Measurements from ENCODE around the gene SPOCD1.
"Not testable (repeated sequence)": the region's sequence is repeated elsewhere in the genome, so short reads cannot be mapped to it uniquely, and the experiment has no call there.

Gene SPOCD1

GRCh38 chr1:31828926-31829690, 13.3 kb upstream of the SPOCD1 start:
- no peak for ATAC-seq

GRCh38 chr1:31828341-31828740, 12.5 kb upstream of the SPOCD1 start:
- no peak for ATAC-seq
- DNase-seq: no peak

More at GRCh38 chr1:31828926-31829690, 13.3 kb upstream of the SPOCD1 start:
- no peak for DNase-seq

GRCh38 chr1:31823780-31824179, 8.0 kb upstream of the SPOCD1 start:
- ATAC-seq (no peak), DNase-seq (no peak)

- ATAC-seq: no peak
Measured at GRCh38 chr1:31822766-31823165, 6.9 kb upstream of the SPOCD1 start.

DNA sequence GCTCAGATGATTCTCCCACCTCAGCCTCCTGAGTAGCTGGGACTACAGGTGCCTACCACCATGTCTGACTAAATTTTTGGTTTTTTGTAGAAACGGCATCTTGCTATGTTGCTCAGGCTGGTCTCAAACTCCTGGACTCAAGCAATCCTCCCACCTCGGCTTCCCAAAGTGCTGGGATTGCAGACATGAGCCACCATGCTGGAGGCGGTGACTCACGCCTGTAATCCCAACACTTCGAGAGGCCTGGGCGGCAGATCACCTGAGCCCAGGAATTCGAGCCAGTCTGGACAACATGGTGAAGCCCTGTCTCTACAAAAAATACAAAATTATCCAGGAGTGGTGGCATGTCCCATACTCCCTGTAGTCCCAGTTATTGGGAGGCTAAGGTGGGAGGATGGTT, 4.4 kb upstream of the SPOCD1 start:
- not testable (repeated sequence) for DNase-seq, ATAC-seq

More at GRCh38 chr1:31822766-31823165, 6.9 kb upstream of the SPOCD1 start:
- no peak for DNase-seq

DNA sequence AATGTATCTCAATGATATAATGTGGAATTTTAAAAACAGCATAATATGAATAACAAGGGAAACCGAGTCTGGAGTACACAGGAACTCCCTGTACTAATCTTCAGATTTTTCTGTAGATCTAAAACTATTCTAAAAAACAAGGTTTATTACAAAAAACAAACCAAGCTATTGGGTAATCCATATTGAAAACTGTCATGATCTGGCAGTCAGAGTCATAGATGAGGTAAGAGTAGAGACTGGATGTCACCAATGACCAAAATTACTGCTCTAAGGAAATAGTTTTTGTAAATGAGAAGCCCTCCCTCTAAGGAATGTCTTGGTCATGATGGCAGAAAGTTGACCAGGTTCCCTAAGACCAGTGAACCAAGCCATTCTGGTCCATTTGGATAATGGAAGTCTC, 2.4 kb upstream of the SPOCD1 start:
- ATAC-seq (no peak), DNase-seq (no peak)

- ATAC-seq, DNase-seq: not testable (repeated sequence)
Measured at GRCh38 chr1:31816947-31817346, 1.1 kb upstream of the SPOCD1 start.

DNA sequence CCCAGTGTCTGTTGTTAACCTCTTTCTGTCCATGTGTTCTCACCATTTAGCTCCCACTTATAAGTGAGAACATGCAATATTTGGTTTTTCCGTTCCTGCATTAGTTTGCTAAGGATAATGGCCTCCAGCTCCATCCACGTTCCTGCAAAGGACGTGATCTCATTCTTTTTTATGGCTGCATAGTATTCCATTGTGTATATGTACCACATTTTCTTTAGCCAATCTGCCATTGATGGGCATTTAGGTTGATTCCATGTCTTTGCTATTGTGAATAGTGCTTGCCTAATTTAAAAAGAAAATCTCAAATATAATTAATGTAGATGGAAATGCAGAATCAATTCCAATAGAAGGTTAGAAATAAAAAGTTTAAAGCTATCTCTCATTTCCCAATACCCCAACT, 679 bp upstream of the SPOCD1 start:
- ATAC-seq: not testable (repeated sequence)

DNA sequence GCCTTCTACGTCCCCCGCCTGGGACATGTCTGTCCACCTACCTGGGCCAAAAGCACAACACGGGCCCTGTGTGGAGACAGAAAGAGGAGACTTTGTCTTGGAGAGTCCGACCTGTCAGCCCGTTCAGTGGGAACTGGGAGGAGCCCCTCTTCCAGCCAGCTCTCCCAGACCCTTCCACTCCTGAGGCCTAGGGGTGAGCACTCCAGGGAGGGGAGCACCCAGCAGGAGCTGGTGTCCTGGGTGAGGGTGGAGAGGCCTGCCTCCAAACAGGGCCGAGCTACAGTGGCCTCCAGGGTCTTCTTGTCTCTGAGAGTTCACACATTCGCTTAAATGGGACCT, 546 bp downstream of the SPOCD1 start:
- DNase-seq: no peak
- no peak for ATAC-seq

More for the DNA sequence above, 679 bp upstream of the SPOCD1 start:
- not testable (repeated sequence) for DNase-seq

GRCh38 chr1:31814631-31815306, 1.1 kb downstream of the SPOCD1 start:
- DNase-seq (no peak), ATAC-seq (no peak)

GRCh38 chr1:31814041-31814511, 1.7 kb downstream of the SPOCD1 start:
- no peak for DNase-seq
- ATAC-seq: no peak

- DNase-seq (no peak), ATAC-seq (no peak)
Measured at GRCh38 chr1:31812158-31812829, 3.5 kb downstream of the SPOCD1 start.

DNA sequence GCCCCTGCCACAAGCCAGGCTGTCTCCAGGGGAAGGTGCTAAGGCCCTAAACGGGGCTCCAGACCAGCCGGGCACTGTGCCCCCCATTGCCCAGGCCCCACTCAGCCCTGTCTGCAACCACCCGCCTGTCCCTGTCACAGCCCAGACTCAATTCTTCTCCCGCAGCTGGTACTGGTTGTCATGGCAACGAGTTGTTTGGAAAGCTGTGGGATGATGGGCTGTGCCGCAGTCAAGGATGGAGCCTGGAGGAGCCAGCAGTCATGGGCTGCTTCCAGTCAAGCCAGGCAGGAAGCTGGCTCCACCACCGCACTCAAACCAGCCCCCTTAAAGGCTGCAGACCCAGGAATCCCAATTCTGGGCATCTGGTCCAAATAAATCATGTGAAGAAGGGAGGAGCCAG, 4.2 kb downstream of the SPOCD1 start:
- no peak for DNase-seq

GRCh38 chr1:31809698-31810097, 6.1 kb downstream of the SPOCD1 start:
- no peak for ATAC-seq

More for the DNA sequence above, 4.2 kb downstream of the SPOCD1 start:
- no peak for ATAC-seq

DNA sequence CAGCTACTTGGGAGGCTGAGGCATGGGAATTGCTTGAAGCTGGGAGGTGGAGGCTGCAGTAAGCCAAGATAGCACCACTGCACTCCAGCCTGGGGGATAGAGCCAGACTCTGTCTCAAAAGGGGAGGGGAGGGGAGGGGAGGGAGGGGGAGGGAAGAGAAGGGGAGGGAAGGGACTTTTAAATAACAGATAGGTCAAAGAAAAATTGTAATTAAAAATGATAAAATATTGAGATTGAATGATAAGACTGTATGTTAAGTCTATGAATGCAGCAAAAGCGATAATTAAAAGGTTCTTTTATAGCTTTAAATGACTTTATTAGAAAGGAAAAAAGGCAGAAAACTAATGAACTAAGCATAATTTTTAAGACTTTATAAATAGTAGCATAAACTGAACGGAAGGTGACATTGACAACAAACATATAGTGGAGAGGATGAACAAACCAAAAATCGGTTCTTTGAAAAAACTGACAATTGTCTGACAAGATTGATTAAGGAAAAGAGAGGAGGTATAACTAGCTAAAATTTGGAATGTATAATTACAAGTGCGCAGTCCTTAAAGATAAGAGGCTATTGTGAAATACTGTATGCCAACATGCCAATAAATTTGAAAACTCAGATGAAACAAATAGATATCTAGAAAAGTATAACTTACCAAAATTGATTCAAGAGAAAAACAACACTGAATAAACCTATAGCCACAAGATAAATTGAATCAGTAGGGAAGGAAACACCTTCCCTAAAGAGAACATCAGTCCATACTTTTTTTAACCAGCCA, 8.4 kb downstream of the SPOCD1 start:
- no peak for ATAC-seq
- DNase-seq: no peak

More at GRCh38 chr1:31809698-31810097, 6.1 kb downstream of the SPOCD1 start:
- no peak for DNase-seq

DNA sequence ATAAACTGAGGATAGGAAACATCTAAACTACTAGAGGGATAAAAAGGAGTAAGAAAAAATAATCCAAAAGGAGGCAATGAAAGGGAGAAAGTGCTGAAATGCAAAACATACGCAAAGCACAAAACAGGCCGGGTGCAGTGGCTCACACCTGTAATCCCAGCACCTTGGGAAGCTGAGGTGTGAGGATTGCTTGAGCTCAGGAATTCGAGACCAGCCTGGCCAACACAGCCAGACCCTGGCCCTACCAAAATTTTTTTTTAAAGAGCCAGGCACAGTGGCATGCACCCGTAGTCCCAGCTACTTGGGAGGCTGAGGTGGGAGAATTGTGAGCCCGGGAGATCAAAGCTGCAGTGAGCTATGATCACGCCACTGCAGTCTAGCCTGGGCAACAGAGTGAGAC, 10.5 kb downstream of the SPOCD1 start:
- no peak for DNase-seq
- ATAC-seq: no peak

- ATAC-seq: no peak
- DNase-seq: no peak
Measured at GRCh38 chr1:31804098-31804497, 11.7 kb downstream of the SPOCD1 start.

GRCh38 chr1:31803610-31804009, 12.2 kb downstream of the SPOCD1 start:
- no peak for ATAC-seq
- DNase-seq: no peak

DNA sequence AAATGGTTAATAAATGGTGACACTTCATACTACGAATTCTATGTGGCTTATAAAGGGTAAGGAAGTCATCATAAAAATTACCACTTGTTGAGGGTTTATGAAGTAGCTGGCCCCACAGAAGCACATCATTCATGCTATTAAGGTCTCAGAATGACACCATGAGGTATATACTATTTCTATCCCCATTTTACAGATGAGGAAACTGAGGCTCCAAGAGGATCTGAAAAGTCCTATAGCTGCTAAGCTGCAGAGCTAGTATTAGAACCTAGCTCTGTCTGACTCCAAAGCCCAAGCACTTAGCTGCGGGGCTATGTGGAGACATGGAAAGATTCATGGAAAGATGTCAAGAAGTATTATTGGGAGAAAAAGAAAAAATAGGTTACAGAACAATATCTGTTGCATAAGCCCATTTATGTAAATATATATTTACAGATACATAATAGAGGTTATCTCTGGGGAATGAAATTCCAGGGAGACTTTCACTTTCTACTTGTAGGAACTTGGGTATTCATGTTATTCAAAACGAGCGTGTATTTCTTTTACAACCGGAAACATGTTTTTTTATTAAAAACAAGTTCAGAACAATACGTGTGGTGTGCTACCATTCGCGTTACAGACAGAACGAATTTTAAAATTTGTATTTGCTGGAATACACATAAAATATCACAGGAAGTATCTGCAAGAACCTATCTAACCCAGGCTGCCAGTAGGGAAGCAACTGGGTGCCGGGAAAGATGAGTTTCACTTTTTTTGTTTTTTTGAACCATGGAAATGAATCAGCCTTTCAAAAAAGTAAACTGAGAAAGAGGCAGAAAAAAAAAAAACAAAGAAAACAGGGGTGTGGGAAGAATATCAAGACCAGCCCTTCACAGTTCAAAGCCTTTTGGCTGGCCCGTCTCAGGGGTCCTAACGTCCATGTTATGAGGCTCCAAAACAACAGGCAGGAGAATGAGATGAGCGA, 13.4 kb downstream of the SPOCD1 start:
- no peak for DNase-seq
- no peak for ATAC-seq

DNA sequence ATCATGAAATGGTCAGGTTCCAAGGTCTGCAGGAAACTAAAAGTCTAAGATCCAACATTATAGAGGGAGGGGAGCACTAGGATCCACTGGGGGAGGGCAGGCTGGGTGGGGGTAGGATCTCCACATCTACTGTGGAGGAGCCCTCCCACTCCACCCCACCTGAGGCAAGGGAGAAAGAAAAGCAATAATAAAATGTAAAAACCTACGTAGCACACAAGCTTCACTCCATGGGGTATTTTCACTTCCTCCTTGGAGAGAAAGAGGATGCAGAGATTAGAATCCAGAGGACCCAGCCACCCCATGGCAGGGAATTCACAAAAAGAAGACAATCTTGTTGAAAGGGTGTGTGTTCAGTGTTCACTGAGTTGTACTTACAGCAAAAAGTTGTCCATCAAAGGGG, 14.4 kb downstream of the SPOCD1 start:
- no peak for ATAC-seq
- DNase-seq: no peak

GRCh38 chr1:31800674-31800967, 15.2 kb downstream of the SPOCD1 start:
- DNase-seq: no peak

More at GRCh38 chr1:31800674-31800967, 15.2 kb downstream of the SPOCD1 start:
- ATAC-seq: no peak

Measured in stimulated activated naive CD8-positive, alpha-beta T cell treated with anti-CD3 and anti-CD28 coated beads, Interleukin-15, Interleukin-2, amounts not matched to agents 100 U/mL and 50 U/mL, for 24 hours (primary cell).